Lower leg skin (tissue), 3 donors: ENCODE results near the gene MPZL1.

ENCODE experiments used
- POLR2A ChIP-seq, 2 donors: fragments of 450-650 bp; IDR thresholded peaks; one replicate each; pipeline ENCODE4 v1.6.1; 2016 to 2017; ENCODE audit warnings: antibody characterized with exemption in 2 of 2, mild to moderate bottlenecking in 1 of 2, moderate library complexity in 1 of 2
- TF ChIP-seq, protein P1 (sequence below), 3 donors: fragments of 450-650 bp; IDR thresholded peaks; one replicate each; pipeline ENCODE4 v1.5.1; 2016; ENCODE audit warnings: antibody characterized with exemption in 3 of 3, mild to moderate bottlenecking in 3 of 3, moderate library complexity in 2 of 3

DNA sequence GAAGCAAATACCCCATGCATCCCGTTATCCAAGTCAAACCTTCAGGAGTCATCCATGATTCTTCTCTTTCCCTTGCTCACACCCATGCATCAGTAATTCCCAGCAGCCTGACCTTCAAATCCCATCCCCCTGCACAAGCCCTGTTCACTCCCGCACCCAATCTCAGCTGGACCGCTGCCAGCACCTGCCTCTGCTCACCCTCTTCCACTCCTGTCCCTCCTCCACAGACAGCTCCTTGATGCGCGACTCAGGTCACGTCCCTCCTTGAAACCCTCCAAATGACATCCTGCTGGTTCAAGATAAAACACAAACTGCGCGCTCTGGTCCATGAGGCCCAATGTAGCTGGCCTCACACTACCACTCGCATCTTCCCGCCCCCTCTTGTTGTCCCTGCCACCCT is 43.4 kb upstream of the MPZL1 start:
- TF ChIP-seq, protein P1, sequence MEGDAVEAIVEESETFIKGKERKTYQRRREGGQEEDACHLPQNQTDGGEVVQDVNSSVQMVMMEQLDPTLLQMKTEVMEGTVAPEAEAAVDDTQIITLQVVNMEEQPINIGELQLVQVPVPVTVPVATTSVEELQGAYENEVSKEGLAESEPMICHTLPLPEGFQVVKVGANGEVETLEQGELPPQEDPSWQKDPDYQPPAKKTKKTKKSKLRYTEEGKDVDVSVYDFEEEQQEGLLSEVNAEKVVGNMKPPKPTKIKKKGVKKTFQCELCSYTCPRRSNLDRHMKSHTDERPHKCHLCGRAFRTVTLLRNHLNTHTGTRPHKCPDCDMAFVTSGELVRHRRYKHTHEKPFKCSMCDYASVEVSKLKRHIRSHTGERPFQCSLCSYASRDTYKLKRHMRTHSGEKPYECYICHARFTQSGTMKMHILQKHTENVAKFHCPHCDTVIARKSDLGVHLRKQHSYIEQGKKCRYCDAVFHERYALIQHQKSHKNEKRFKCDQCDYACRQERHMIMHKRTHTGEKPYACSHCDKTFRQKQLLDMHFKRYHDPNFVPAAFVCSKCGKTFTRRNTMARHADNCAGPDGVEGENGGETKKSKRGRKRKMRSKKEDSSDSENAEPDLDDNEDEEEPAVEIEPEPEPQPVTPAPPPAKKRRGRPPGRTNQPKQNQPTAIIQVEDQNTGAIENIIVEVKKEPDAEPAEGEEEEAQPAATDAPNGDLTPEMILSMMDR (IDR thresholded peaks at IDR 0.05) = no peak
- TF ChIP-seq POLR2A (IDR thresholded peaks at IDR 0.05) = no peak
